GM19468 (cell line): Measurements from ENCODE around the gene DBNL.

Source experiments
- ATAC-seq: cut with Tn5 transposase; IDR thresholded peaks from one replicate; pipeline ENCODE4 v1.9.1; 2021; ENCODE audit warnings: mild to moderate bottlenecking, moderate library complexity, moderate number of reproducible peaks; ENCODE audit not compliant: unreplicated experiment; ENCODE audit errors: extremely low read depth

Gene DBNL

GRCh38 chr7:44094883-44095592 lies 50.5 kb downstream of the DBNL start:
- ATAC-seq: no peak

GRCh38 chr7:44095781-44096180 lies 51.3 kb downstream of the DBNL start:
- no peak for ATAC-seq

DNA sequence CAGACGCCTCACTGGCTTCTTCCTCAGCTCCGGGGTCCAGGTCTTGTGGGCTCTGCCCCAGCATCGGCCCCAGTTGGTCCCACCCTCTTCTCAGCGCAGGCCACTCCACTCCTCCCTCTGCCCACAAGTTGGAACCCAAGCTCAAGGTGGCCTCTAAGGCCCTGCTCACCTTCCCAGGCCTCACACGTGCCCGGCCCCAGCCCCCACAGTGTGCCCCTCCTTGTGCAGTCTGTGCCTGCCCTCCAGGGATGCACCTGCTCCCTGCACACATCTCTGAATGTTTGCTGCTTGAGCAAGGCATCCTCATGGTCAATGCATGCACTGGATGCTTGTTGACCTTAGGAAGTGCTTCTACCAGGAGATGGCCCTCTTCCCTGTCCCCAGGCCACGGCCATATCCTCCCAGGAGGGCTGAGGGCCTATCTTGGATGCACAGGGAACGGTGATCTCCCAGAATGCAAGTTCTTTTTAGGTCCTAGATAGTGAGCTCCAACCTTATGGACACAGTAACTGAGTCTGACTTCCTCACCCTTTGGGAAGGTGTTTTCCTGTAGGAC lies 51.9 kb downstream of the DBNL start:
- no peak for ATAC-seq

- ATAC-seq: peak; percentile 51
Observed at GRCh38 chr7:44097064-44097932, 52.8 kb downstream of the DBNL start.

- ATAC-seq: no peak
Observed at GRCh38 chr7:44098092-44099068, 53.9 kb downstream of the DBNL start.

DNA sequence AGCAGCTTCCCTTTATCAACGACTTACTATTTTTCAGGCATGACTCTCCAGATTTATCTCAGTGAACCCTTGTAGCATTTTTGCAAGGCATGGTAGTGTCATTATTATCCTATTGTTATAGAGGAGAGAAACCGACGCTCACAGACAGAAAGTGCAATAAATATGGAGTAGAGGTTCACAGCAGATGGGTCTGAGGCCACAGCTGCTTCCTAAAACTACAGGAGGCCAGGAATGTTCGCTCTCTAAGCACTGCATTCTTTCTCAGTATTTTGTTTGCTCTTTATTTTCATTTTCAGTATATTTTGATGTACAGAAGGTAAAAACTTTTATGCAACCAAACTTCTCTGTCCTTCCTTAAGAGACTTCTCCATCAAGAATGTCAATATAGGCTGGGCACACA lies 55.2 kb downstream of the DBNL start:
- ATAC-seq: no peak

DNA sequence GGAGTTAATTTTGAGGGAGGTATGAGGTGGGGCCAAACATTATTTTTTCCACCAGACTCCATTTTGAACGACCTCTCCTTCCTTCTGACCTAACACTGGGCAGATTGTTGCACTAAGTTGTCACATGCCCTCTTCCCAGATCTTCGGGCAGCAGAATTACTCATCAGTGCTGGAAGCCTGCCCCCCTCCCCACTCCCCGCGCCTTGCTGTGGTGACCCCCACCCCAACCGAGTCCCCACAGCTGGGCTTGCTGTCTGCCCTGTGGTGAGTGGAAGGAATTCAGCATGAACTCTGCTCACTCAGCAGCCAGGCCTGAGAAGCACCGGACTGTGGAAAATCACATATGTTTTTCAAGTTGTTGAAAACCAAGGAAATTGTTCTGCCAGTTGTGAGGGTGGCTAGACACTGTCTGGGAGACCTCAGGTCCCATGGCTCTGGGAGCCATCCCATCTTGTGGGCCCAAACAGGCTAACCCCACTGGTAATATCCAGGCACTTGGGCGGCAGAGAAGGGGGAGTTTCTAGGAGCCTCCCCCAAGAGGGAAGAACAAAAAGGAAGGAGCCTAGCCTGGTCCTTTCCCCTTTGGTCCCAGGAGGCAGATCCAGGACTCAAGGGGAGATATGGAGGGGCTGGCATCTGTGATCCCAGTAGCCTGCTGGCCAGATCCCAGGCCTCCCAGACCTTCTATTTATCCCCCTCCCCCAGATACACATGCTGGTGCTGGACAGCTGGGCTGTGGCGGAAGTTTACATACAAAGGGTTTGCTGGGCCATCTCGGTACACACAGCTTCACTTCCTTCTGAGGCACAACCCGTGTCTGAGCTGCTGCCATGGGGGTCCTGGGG lies 56.2 kb downstream of the DBNL start:
- no peak for ATAC-seq

GRCh38 chr7:44101303-44101965 lies 56.9 kb downstream of the DBNL start:
- ATAC-seq: no peak

DNA sequence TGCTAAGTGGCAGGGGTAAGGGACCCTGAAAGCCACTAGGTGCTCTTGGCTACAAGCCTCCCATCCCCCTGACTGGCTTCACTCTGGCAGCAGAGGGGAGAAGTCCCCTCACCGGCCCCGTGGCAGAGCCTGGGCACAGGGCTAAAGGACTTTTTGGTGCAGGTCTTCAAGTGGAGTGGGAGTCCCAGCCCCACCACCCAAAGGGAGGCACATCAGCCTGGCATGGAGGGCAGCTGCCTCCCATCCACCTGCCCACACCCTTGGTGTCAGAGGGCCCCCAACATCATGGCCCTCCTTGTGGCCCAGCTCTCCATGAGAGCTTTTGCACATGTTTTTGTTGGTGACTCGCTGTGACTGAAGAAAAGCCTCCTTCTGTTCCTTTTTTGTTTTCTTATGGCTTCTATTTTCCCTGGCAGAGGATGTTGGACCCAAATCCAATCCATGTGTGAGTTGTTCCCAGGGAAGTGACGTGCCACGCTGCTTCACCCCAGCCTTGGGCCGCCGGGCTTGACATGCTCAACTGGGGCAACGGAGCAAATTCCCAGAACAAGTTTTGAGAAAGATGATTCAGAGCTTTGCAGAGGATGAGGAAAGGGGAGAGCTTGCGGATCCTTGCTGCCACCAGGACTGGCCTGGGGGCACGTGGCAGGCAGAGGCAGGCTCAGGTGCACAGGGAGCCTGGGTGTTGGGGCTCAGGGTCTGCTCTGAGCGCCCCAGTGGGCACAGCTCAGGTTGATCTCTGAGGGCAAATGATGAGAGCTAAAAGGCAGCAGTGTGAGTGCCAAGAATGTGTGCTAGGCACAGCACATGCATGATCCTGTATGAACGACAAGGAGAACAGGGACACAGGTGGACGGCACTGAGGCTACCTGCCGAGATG lies 57.7 kb downstream of the DBNL start:
- ATAC-seq: no peak

GRCh38 chr7:44102846-44103565 lies 58.5 kb downstream of the DBNL start:
- ATAC-seq: no peak

- ATAC-seq: no peak
Observed at GRCh38 chr7:44103566-44103922, 59.0 kb downstream of the DBNL start.

GRCh38 chr7:44103923-44104859 lies 59.7 kb downstream of the DBNL start, which contains the start of gene AEBP1:
TSS of gene AEBP1 (plus strand) at chr7:44104345. CDS start at chr7:44104666, 321 bp downstream.
- no peak for ATAC-seq

DNA sequence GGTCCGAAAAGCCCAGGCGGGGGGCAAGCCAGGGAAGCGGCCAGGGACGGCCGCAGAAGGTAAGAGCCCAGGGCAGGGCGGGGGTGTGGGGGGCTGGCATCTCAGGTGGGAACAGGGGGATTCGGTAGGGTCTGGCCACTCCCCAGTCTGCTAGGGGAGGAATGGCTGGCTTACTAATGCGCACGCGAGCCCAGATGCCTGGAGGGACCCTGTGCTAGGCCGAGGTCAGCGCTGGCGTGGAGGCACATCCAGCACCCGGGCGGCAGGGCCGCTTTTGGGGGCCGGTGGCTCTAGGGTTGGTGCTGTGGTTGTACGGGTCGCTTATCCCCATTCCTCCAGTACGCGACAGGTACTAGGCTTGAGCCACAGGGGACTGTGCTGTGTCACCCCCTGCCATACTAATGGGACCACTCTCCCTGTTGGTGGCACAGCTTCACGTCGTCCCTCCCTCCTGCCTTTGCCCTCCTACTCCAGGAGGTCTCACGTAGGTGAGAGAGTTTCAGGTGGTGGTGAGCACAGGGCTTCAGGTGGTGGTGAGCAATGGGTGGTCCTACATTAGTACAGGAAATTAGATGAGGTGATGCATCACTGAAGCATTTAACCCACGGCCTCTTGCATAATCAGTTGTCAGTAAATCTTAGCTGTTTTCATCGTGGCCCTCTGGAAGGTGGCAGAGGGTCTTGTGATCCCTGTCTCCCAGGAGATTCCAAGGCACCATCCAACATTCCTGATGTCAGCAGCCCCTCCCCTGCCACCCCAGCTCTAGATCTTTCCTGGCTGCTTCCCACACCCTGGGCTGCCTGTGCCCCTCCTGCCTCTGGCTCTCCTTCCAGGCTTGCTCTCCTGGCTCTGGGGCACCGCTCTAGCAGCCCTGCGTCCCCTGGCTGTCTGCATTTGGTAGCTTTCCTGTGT lies 60.6 kb downstream of the DBNL start:
- no peak for ATAC-seq

GRCh38 chr7:44105832-44106231 lies 61.3 kb downstream of the DBNL start:
- no peak for ATAC-seq
